Nephron progenitor cell (in vitro differentiated cells): ENCODE results near the gene EXOC3.

Experiments
- DNase-seq: peaks from one replicate; pipeline ENCODE4 v3.0.0; 2021
- H3K27ac Mint-ChIP-seq: 2 replicates; pipeline ENCODE4 v1.8.0; 2021; ENCODE audit warnings: mild to moderate bottlenecking, moderate library complexity, mixed read lengths
- H3K27me3 Mint-ChIP-seq: 2 replicates; pipeline ENCODE4 v1.8.0; 2021; ENCODE audit warnings: mild to moderate bottlenecking, low read depth, mixed read lengths; ENCODE audit not compliant: poor library complexity
- H3K36me3 Mint-ChIP-seq: 2 replicates; pipeline ENCODE4 v1.8.0; 2021; ENCODE audit warnings: low read depth, mixed read lengths
- H3K4me1 Mint-ChIP-seq: 2 replicates; pipeline ENCODE4 v1.8.0; 2021; ENCODE audit warnings: mixed read lengths
- H3K4me3 Mint-ChIP-seq: 2 replicates; pipeline ENCODE4 v1.8.0; 2021; ENCODE audit warnings: mild to moderate bottlenecking, moderate library complexity, mixed read lengths
- H3K9me3 Mint-ChIP-seq: 2 replicates; pipeline ENCODE4 v1.8.0; 2021; ENCODE audit warnings: mild to moderate bottlenecking, moderate library complexity, mixed read lengths
- TF ChIP-seq, protein P1 (sequence below): fragments of 200-600 bp; sonication (generic); IDR thresholded peaks from 2 replicates; pipeline ENCODE4 v1.5.0; 2021; ENCODE audit warnings: antibody characterized with exemption

EXOC3 gene

DNA sequence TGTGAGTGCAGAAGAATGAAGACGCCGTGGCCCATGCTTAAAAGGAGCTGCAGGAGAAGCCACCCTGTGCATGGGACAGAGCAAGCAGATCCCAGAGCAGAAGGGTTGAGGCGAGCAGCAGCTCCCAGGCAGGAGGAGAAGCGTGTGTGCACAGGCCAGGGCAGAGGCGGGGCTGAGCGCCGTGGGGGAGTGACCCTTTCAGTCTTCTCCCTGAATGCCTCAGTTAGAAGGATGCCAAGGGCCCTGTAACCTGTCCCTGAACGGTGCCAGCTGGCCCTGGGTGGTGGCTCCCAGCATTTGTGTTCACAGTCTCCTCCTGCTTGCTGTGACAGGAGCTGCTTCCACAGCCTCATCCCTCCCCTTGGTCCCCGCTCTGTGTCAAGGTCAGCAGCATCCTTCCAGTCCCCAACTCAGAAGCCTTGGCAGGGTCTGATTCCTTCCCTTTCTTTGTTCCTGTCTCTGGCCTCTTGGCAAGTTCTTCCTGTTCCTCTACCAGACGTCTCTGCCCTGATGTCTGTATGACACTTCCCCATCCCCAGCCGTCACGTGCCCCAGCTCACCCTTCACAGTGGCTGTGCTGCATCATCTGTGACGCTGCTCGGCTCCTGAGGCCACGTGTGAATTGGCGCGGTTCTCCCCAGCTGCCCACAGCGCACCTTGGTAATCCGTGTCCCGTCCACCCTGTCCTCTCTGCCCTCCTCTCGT lies 5.2 kb downstream of the EXOC3 start:
- Mint-ChIP-seq H3K9me3 (peaks cover 30% of the 10 kb centered on the region), H3K27ac (peak overlapping the region; percentile 34), H3K4me1 (peaks cover 17% of the 10 kb centered on the region), H3K4me3 (no peak overlapping the region), H3K27me3 (no peaks in the 10 kb centered on the region), H3K36me3 (peaks cover 68% of the 10 kb centered on the region)
- TF ChIP-seq, protein P1, sequence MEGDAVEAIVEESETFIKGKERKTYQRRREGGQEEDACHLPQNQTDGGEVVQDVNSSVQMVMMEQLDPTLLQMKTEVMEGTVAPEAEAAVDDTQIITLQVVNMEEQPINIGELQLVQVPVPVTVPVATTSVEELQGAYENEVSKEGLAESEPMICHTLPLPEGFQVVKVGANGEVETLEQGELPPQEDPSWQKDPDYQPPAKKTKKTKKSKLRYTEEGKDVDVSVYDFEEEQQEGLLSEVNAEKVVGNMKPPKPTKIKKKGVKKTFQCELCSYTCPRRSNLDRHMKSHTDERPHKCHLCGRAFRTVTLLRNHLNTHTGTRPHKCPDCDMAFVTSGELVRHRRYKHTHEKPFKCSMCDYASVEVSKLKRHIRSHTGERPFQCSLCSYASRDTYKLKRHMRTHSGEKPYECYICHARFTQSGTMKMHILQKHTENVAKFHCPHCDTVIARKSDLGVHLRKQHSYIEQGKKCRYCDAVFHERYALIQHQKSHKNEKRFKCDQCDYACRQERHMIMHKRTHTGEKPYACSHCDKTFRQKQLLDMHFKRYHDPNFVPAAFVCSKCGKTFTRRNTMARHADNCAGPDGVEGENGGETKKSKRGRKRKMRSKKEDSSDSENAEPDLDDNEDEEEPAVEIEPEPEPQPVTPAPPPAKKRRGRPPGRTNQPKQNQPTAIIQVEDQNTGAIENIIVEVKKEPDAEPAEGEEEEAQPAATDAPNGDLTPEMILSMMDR, result no peak
- no peak for DNase-seq

DNA sequence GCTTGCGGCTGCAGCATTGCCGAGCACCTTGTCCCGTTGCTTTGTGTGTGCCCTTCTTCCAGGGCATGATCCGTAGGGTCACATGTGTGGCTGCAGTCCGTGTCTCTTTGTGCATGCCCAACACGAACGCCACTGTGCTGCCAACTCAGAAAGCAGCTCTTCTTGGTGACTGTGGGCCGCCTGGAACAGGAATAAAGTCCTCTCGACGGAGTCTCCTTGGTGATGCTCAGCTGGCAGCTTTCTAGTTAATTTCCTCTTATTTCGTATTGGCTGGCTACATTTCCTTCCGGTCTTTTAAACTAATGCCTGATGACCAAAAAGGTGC lies 5.8 kb downstream of the EXOC3 start:
- H3K9me3 Mint-ChIP-seq, result peaks cover 31% of the 10 kb centered on the region
- H3K4me1 Mint-ChIP-seq, result peaks cover 17% of the 10 kb centered on the region
- peaks cover 73% of the 10 kb centered on the region for H3K36me3 Mint-ChIP-seq
- TF ChIP-seq, protein P1, result no peak
- no peak overlapping the region for H3K4me3 Mint-ChIP-seq
- H3K27ac Mint-ChIP-seq, result no peak overlapping the region
- DNase-seq, result no peak
- no peaks in the 10 kb centered on the region for H3K27me3 Mint-ChIP-seq

DNA sequence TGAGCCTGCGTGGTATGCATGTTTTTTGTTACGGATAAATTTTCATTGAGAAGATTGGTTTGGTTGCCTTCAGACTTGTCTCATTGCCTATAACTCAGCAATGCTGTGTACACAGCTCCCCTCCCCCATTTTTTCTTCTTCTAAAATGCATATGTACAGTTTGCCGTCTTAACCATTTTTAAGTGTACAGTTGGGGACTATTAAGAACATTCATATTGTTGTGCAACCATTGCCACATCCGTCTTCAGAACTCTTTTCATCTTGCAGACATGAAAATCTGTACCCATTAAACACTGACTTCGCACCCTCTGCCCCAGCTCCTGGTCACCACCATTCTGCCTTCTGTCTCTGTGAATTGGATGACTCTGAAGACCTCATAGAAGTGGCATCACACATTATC lies 6.2 kb downstream of the EXOC3 start:
- peaks cover 15% of the 10 kb centered on the region for H3K4me1 Mint-ChIP-seq
- H3K4me3 Mint-ChIP-seq, result no peak overlapping the region
- H3K36me3 Mint-ChIP-seq, result peaks cover 78% of the 10 kb centered on the region
- H3K9me3 Mint-ChIP-seq, result peaks cover 33% of the 10 kb centered on the region
- DNase-seq, result no peak
- no peak overlapping the region for H3K27ac Mint-ChIP-seq
- TF ChIP-seq, protein P1, result no peak
- H3K27me3 Mint-ChIP-seq, result no peaks in the 10 kb centered on the region

DNA sequence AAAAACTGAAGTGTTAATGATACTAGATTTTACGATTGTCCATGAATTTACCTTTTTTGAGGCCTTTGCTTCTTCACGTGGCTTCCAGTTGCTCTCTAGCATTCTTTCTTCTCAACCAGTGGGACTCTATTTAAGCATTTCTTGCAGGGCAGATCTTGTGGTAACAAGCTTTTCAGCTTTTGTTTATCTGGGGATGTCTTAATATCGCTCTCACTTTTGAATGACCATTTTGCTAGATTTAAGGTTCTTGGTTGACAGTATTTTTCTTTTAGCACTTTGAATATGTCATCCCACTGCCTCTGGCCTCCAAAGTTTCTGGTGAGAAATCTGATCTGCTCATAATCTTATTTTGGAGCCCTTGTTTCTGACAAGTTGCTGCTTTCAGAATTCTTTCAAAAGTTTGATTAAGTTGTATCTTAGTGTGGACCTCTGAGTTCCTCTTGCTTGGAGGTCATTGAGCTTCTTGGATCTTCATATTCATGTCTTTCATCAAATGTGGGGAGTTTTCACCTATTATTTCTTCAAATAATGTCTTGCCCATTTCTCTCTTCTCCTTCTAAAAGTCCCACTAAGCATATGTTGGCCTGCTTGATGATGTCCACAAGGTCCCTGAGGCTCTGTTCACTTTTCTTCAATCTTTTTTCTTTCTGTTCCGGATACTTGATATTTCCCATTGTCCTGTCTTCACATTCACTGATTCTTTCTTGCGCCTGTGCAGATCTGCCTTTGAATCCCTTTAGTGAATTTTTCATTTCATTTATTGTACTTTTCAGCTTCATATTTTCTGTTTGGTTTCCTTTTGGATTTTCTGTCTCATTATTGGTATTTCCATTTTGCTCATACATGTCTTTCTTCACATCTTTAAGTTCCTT lies 8.8 kb downstream of the EXOC3 start:
- Mint-ChIP-seq H3K4me1 (no peaks in the 10 kb centered on the region), H3K9me3 (peaks cover 33% of the 10 kb centered on the region), H3K4me3 (no peak overlapping the region), H3K27ac (no peak overlapping the region), H3K27me3 (no peaks in the 10 kb centered on the region), H3K36me3 (peaks cover 85% of the 10 kb centered on the region)
- TF ChIP-seq, protein P1, result no peak
- no peak for DNase-seq

DNA sequence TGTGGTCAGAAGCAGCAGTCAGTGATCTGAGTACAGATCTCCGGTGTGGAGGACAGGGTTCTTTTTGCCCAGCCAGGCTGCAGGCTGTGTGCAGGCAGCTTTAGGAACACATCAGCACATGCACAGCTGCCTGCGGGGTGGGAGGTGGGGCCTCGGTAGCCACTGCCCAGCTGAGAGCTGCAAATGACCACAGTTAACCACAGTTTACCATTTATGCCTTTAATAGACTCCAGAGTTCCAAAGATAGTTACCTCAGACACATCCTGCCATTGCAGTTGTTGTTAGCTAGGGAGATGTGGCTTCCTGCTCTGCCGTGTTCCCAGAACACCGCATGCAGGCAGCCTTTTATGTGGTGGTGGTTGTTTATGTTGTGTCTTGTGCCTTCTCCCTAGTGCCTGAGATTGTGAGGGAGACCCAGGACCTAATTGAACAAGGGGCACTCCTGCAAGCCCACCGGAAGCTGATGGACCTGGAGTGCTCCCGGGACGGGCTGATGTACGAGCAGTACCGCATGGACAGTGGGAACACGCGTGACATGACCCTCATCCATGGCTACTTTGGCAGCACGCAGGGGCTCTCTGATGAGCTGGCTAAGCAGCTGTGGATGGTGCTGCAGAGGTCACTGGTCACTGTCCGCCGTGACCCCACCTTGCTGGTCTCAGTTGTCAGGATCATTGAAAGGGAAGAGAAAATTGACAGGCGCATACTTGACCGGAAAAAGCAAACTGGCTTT lies 10.2 kb downstream of the EXOC3 start:
- peaks cover 77% of the 10 kb centered on the region for H3K36me3 Mint-ChIP-seq
- no peaks in the 10 kb centered on the region for H3K4me1 Mint-ChIP-seq
- TF ChIP-seq, protein P1, result no peak
- peaks cover 33% of the 10 kb centered on the region for H3K9me3 Mint-ChIP-seq
- no peak overlapping the region for H3K27ac Mint-ChIP-seq
- H3K27me3 Mint-ChIP-seq, result no peaks in the 10 kb centered on the region
- no peak for DNase-seq
- no peak overlapping the region for H3K4me3 Mint-ChIP-seq
